NCI-H2227 (cell line): ENCODE measurements around the gene NIPSNAP3A.

Source experiments
- DNase-seq: peaks from one replicate; lab custom pipeline; 2025; ENCODE audit not compliant: unreplicated experiment; lab: John Stamatoyannopoulos, UW

NIPSNAP3A gene

DNA sequence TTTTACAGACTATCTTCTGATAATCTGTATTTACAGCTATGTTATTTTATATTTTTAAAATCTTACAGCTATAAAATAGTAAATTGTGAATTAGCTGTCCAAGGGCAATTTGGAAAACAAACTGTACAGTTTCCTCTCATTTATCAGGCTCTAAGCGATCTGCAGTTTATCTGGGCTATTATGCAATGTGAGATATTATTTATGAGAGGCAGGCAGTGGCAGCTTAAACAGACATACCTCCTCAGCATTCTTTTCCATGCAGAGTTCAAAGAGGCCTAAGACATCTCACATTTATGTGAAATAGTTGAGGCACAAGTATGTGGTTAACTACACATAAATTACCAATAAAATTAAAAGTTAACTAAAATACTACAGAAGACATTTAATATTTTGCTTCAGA is 26.6 kb downstream of the NIPSNAP3A start:
- no peak for DNase-seq

DNA sequence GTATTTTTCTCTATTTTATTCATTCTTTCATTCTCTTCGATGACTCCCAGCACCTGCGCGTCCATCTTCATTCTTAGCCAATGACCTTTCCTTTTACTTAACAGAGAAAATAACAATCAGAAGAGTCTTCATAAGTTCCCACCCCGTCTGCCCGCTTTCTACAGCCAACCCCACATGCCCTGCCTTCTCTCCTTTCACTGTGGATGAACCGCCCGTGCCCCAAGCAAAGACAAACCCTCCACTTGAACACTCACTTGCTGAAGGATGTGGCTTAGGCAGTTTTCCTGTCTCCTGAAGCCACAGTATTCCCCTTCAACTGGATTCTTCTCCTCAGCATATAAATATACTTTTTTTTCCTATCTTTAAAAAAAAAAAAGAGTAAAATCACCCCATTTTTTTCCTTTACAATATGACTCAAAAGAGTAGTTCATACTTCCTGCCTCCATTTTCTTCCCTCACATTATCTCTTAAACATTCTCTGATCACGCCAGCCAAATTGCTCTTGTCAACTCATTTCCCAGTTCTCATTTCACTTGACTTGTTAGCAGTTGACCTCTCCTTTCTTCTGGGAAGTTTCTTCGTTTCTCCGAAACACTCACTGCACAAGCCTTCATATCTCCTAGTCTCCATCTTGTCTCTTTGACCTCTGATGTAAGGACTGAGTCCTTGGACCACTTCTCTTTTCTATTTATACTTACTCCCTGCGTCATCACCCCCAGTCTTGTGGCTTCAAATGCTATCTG is 27.5 kb downstream of the NIPSNAP3A start:
- no peak for DNase-seq

DNA sequence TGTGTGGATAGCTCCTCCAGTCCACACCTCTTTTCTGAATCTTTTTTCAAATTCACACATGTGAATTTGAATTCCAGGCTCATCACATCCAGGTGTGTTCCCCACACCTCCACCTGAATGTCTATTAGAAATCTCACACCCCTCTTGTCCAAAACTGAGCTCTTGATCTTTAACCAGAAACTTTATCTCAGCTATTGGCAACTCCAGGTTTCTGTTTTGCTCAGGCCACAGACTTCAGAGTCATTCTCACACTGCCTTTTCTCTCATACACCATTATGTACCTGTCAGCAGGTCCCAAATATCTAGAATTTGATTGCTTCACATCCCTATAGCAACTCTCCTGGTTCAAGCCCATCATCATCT is 28.1 kb downstream of the NIPSNAP3A start:
- no peak for DNase-seq

DNA sequence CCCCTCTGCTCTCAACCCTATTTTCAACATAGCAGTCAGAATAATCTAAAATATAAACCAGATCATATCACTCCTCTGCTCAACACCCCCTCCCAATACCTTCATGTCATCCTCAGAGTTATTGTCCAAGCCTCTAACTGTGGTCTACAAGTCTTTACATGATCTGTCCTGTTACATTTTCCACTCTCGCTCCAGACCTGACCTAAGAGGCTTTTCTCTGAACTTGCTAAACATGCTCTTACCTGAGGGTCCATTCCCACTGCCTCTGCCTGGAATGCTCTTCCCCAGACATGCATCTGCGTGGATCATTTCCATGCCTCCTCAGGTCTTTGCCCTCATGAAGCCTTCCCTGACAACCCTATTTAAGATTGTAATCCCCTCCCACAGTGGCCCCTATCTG is 28.5 kb downstream of the NIPSNAP3A start:
- no peak for DNase-seq

DNA sequence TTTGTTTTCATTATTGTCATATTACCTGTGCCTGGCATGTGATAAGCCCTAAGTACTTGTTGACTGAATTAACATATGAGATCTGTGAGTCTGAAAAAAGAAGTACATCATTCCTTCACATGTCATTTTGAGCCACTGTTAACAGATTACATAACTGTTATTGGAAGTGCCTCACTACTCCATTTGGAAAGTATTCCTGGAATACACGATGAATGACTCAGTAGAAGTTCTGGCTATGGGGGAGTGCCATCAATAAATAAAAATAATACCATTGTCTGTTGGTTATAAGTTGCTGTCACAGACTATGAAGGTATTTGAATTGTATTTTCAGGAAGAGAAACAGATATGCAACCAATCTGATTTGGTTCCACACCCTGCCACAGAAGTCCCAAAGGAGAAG is 29.3 kb downstream of the NIPSNAP3A start:
- no peak for DNase-seq

DNA sequence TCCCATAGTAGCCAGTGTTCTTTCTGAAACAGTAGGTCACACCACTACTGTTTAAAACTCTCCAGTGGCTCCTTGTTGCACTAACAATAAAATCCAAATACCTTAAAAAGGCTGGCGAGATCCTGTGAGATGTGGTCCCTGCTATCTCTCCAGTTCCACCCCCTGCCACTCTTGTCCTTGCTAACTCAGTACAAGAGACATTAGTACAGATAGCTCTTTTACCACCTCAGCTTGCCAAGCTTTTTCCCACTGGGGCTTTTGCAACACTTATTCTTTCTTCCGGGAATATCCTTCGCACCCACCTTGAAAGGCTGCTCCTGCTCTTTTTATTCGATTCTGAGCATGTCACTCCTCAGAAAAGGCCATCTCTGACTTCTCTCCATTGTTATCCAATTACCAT is 31.3 kb downstream of the NIPSNAP3A start:
- DNase-seq, result no peak

DNA sequence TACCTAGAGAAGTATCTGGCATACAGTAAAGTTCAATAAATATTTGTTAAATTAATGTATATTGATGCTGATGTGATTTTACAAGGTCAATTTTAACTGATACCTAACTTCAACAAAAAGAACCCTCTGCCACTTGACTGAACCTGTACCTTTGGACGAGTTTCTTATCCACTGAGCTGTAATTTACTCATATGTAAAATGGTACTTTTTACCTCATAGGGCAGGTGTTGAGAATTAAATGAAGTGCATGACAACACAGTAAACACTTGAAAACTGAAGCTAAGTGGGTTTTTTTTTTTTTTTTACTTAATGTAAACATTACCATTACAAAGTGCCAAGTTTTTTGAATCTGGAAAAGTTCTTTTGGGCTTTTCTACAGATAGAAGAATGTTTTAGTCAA is 31.9 kb downstream of the NIPSNAP3A start:
- DNase-seq, result no peak

DNA sequence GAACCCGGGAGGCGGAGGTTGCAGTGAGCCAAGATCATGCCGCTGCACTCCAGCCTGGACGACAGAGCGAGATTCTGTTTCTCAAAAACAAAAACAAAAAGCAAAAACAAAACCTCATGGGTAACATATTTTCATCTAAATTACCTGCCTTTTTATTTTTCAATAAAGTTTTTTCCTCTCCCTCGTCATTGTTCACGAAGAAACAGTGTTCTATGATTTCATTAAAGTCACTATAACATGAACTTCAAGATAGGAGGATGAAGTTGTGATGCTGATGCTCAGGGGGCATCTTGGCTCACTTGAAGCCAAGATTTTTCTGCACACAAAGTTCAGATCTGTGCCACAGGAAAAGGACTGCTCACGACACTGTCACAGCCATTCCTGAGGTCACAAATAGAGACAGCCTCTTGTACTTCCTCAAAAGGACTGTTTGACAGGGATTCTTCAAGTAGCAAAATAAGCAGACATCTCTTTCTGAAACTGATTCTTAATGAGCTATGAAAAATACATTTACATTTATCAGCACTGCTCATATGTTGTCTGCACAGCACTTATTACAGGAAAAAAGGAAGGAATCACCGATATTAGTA is 32.6 kb downstream of the NIPSNAP3A start:
- no peak for DNase-seq

DNA sequence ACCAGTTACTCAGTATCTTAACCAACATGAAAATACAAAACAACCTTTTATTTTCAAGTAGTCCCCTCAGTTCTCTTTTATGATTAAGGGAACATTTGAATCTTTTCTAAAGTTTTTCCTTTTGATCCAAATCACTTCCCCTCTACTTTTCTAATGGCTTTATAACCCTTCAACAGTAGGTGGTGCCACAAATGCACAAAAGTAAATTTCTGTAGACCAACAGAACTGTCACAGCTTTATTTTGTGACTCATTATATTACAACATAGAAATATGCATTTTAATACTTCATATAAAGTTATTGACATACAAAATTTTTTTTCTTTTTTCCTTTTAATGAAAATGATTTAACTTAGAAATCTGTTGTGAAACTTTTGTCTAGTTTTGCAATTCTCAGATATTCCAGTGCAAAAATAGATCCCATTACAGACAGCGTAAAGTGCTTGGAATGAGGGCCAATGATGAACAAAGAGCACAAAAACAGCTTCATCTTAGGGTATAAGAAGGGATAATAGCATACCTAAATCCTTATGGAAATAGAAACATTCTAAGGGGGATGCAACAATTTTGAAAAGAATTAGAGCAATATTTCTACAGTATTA is 33.4 kb downstream of the NIPSNAP3A start:
- peak; percentile 3 for DNase-seq

DNA sequence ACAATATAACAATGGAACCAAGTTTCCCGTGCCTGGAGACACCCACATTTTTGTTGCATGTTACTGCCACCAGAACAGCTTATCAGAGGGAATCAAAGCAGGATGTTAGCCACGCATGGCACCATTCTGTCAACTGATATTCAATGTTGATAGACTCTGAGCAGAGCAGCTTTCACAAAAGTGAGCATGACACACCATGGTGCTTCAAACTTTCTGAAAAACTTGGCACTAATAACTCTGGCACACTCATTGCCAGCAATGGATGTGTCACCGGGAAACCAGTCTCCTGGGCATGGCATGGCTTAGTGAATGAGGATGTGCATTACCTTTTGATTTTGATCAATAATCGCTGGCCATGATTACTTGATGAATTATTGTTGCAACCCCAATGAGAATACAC is 36.1 kb downstream of the NIPSNAP3A start:
- DNase-seq, result no peak

DNA sequence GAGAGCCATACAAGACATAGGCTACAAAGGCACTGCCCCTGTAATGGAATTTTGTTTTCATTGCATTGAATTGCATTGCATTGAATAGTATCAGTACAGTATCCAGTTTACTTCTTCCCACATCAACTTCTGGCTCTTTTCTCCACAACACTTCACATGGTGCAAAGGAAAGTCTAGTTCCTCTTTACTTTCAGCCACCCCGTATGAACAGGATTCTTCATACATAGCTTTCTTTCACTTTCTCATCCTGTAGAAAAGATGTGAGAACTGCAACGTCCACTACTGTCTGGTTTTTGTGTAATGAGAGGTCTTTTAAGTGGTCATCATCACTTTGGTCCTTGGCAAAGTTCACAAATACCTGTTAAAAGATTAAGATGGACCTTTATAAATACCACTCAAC is 36.6 kb downstream of the NIPSNAP3A start:
- DNase-seq, result no peak

DNA sequence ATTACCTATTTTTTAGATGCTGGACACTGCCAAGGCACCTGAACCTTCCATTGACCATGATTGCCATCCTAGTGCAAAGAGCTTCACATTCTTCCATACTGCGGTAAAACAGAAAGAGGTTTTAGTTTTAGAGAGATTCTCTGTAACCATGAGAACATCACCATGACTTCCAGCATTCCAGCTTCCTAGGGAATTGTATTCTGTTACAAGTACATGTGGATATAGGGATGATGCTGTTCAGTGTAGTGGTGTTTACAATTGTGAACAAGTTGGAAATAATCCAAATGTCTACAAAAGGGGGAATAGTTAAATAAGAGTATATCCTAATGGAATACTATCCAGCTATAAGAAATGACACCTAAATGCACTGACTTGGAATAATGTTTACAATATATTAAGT is 38.8 kb downstream of the NIPSNAP3A start:
- no peak for DNase-seq

DNA sequence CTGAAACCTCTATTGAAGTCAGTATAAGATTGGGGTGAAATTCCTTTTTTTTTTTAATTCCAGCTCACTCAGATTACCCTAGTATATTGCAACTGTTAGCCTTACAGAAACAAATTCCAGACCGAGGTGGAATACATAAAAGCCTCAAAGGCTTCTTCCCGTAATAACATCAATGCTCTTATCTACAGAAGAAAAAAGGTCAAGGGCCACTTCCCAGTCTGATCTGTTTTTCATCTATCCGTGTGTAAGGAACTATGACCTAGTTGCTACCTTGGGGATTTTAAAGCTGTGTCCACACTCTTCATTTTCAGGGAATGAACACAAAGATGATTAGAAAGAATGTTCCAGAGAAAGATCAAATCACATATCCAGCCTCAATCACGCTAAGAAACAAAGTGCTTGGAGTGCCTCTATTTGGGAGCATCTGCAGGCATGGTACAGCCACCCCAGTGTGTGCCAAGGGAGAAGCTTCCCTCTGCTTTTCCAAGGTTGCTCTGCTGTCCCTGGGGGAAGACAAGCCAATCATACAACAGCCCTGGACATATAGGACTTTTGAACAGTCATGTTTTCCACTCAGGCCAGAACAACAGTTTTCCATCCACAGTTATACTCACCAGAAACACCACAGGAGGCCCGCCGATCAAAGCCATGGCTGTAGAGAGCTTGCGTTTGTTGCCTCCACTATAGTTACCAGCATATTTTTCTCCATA is 40.0 kb downstream of the NIPSNAP3A start:
- no peak for DNase-seq

DNA sequence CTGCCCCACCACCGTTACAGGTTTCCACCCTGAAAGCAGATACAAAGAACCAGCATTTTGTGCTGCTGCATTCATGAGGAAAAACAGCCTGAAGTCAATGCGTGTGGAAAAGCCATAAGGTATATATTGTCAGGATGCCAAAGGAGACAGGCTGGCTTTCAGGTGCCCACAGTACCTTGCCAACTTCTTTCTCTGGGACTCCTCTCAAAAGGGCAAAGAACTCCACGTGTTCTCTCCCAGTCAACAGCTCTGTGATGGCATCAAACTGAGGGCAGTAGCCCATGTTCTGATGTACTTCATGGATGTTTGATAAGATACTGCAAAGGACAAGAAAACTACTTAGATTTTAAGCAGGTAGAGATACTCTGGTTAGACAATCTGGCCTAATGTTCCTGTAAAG is 40.8 kb downstream of the NIPSNAP3A start:
- DNase-seq, result no peak

DNA sequence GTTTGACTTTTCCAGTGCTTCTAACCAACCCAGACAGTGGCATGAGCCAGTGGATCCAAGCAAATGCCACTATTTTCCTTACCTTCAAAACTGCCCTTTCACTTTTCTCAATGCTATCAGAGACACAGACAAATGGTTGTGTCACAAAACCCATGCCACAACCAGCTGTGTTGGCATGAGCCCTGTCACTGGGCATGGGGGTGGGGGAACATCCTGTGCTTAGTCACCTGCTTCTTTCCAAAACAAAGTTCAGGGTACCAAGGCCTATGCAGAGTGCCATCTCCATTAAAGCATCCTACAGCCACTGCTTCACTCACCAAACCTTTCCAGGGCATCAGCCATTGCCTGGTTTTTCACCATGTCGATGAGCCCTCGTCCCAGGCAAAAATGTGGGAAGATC is 46.6 kb downstream of the NIPSNAP3A start:
- no peak for DNase-seq

DNA sequence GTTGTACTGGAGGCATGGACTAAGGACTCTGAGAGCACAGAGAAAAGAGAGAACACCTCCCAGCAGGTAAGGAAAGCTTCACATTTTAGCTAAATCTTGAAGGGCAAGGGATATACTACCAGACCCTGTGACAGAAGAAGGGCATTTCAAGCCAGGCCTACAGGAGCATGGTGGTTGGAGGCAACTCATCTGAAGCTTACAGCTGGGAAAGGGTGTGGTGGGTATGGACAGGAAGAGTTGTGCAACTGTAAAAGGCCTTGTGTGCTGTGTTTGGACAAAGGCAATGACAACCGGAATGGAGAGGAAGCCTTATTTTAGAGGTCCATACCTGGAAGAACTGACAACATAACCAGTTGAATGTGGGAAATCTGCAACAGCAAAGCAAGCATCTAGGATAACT is 47.6 kb downstream of the NIPSNAP3A start:
- no peak for DNase-seq

DNA sequence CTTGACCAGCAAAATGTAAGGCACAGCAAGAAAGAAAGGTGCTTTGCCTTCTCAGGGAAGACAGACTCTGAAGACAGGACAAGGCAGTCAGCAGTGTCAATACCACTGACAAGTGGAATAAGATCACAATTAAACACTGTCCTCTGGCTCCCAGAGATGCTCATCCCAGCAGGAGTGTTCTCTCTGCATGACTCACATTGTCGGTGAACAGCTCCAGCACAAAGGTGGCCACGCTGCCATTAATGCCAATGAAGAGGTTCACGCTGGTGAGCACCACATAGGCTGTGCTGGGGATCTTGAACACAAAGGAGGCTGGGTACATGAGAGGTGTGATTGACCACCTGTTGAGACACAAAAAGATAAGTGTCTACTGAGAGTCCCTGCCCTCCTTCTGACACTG is 48.4 kb downstream of the NIPSNAP3A start:
- DNase-seq, result peak; percentile 31

DNA sequence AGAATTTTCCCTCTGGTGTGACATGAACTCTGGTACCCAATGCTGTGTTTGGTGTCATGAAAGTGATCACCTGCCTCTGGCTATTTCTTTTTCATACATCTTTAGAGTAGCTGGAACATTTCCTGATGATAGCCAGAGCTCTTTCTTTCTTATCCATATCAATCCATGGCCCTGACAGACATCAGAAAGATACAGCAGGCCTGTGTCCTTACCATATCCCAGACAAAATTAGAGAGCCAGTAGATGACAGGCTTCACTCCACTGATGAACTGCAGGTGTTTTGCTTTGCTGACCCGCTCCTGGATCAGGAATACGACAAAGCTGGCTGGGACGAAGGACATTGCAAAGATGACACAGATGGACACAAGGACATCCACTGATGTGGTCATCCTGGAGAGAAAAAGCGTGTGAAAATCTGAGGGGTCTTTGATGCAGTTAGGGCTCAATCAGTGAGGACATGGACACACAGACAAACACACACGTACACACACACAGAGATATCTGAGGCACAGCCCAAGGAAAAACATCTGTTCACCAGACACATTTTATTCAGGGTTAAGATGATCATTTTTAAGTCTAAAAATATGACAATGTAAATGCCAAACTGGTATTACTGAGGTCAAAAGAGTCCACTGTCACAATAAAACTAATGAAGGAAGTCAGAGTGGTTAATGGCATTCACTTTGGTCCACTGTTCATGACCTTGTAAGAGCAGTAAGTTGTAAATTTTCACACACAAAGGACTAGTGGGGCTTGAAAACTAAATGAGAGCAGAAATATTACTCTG is 50.9 kb downstream of the NIPSNAP3A start:
- DNase-seq, result no peak

DNA sequence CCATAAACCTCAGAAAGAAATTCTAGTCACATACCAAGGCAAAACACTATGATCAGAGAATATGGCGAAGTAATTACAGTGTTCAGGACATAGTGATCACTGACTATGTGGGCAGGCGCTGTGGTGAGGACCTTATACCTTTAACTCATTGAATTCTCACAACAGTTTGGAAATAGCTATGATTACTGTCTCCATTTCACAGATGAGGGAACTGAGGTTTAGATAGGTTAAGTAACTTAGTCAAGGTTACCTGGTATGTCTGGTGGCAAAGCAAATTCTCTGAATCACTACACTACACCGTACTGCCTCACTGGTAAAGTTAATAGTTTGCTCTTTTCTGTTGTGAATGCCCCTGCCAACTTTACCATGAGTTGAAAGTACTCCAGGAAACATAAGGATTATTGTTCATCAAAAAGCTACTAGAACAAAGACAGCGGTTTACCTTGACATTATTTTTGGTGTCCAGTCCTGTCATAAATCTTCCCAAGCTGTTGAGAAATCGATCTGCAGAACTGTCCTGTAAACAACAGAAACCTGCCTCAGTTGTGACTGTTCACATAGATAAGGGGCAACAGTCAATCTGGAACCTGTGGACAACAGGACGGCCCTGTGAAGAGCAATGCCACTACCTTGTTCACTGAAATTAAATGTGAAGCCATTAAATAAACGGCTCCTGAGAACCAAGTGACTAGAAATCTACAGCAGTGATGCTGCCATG is 52.7 kb downstream of the NIPSNAP3A start:
- DNase-seq, result no peak

DNA sequence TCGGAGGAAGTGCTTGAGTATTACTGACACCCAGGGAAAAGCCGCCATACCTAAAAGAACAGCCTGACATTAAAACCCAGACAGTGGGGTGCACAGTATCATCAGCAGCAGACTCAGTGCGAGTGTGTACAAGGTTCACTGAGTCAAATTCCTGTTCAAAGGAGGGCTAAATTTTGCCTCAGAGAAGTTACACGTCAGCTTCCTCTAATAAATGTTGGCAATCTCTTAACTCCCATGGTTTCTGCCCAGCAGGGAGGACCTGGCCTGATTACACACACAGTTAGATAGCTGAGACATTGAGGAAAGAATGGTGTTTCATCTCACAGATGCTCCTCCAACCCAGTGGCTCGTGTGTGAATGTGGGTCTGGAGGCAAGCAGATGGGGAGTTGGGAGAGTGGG is 54.6 kb downstream of the NIPSNAP3A start:
- DNase-seq, result no peak

DNA sequence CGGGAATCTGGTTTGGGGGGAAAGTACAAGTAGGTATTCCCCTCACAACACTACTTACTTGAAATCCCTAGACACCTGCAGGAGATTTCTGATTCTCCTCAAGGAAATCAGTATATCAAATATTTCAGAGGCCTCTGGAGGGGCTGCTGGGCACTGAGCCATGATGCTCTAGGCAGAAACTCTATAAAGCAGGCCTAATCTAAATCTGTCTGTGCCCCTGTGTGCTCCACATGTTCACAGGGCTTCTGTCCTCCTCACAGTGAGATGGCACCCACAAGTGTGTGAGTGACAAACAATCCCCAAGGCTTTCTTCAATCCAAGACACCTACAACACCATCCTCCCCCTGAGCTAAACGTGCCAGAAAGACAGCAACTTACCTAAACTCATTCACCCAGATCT is 55.4 kb downstream of the NIPSNAP3A start:
- no peak for DNase-seq
